GM23338 (cell line): ENCODE results near the gene ACTMAP. TPM values are rescaled to one million over a fixed set of nuclear protein-coding genes. Genes with fewer than 3 reads are reported as not detected.
"Not testable (repeated sequence)": the region's sequence is repeated elsewhere in the genome, so short reads cannot be mapped to it uniquely, and the experiment has no call there.

Experiments used
- ATAC-seq: fragments of 200-7000 bp; cut with Tn5 transposase; 3 replicates; pipeline ENCODE4 v1.9.1; 2020
- DNase-seq: peaks from one replicate; pipeline ENCODE4 v3.0.0-alpha.2; 2015; ENCODE audit warnings: low spot score
- H2AFZ ChIP-seq: fragments of 200-600 bp; sonication (generic); 2 replicates; pipeline ENCODE4 v1.8.0; 2016; ENCODE audit warnings: antibody characterized with exemption, mild to moderate bottlenecking, moderate library complexity
- H3F3A ChIP-seq: fragments of 200-600 bp; sonication (generic); replicated peaks from 2 replicates; pipeline ENCODE4 v1.8.0; 2017; ENCODE audit warnings: antibody characterized with exemption, mixed run types, low read depth
- H3K27ac ChIP-seq: fragments of 200-600 bp; sonication (generic); 2 replicates; pipeline ENCODE4 v1.6.1; 2016; ENCODE audit warnings: low read depth
- H3K27me3 ChIP-seq: fragments of 200-600 bp; sonication (generic); 2 replicates; pipeline ENCODE4 v1.8.0; 2016; ENCODE audit warnings: mild to moderate bottlenecking, mixed run types, moderate library complexity; ENCODE audit not compliant: insufficient read depth
- H3K36me3 ChIP-seq: fragments of 200-600 bp; sonication (generic); 2 replicates; pipeline ENCODE4 v1.8.0; 2016; ENCODE audit warnings: mild to moderate bottlenecking; ENCODE audit not compliant: insufficient read depth
- H3K4me1 ChIP-seq: fragments of 200-600 bp; sonication (generic); 2 replicates; pipeline ENCODE4 v1.8.0; 2016; ENCODE audit warnings: mild to moderate bottlenecking, moderate library complexity; ENCODE audit not compliant: insufficient read depth
- H3K4me2 ChIP-seq: fragments of 200-600 bp; sonication (generic); 2 replicates; pipeline ENCODE4 v1.7.1; 2017; ENCODE audit warnings: mixed run types
- H3K4me3 ChIP-seq: fragments of 200-600 bp; sonication (generic); 2 replicates; pipeline ENCODE4 v1.6.1; 2016; ENCODE audit warnings: mixed run types
- H3K79me2 ChIP-seq: fragments of 200-600 bp; sonication (generic); replicated peaks from 2 replicates; pipeline ENCODE4 v1.8.0; 2017; ENCODE audit warnings: mild to moderate bottlenecking; ENCODE audit not compliant: insufficient read depth
- H3K9me2 ChIP-seq: fragments of 200-600 bp; sonication (generic); 2 replicates; pipeline ENCODE4 v1.8.0; 2017; ENCODE audit not compliant: insufficient read depth
- H4K20me1 ChIP-seq: fragments of 200-600 bp; sonication (generic); replicated peaks from 2 replicates; pipeline ENCODE4 v1.8.0; 2017; ENCODE audit warnings: mild to moderate bottlenecking; ENCODE audit not compliant: insufficient read depth
- H3K27ac Mint-ChIP-seq: 2 replicates; pipeline ENCODE4 v1.8.0; 2020; ENCODE audit warnings: inconsistent platforms, mild to moderate bottlenecking, moderate library complexity, mixed read lengths
- H3K27me3 Mint-ChIP-seq: 3 replicates; pipeline ENCODE4 v1.8.0; 2022; ENCODE audit warnings: low read depth, mild to moderate bottlenecking, moderate library complexity, mixed read lengths, inconsistent platforms; ENCODE audit not compliant: insufficient read depth, poor library complexity
- H3K36me3 Mint-ChIP-seq: 3 replicates; pipeline ENCODE4 v1.8.0; 2021; ENCODE audit warnings: low read depth, mild to moderate bottlenecking, inconsistent platforms, moderate library complexity, mixed read lengths
- H3K4me1 Mint-ChIP-seq: 3 replicates; pipeline ENCODE4 v1.8.0; 2020; ENCODE audit warnings: mild to moderate bottlenecking, inconsistent platforms, mixed read lengths
- H3K4me3 Mint-ChIP-seq: 3 replicates; pipeline ENCODE4 v1.8.0; 2021; ENCODE audit warnings: moderate library complexity, mild to moderate bottlenecking, inconsistent platforms, mixed read lengths
- H3K9me3 Mint-ChIP-seq: 3 replicates; pipeline ENCODE4 v1.8.0; 2020; ENCODE audit warnings: moderate library complexity, mild to moderate bottlenecking, inconsistent platforms, mixed read lengths
- EZH2 ChIP-seq: fragments of 200-600 bp; sonication (generic); IDR thresholded peaks from one replicate; pipeline ENCODE4 v1.8.0; 2017; ENCODE audit warnings: antibody characterized with exemption, mild to moderate bottlenecking, low read depth; ENCODE audit not compliant: unreplicated experiment
- JUNB ChIP-seq: IDR thresholded peaks from one replicate; pipeline ENCODE4 v1.6.1; 2016; ENCODE audit warnings: antibody characterized with exemption; ENCODE audit not compliant: unreplicated experiment
- ZNF114 ChIP-seq: fragments of 250-450 bp; sonication (Bioruptor Pico); IDR thresholded peaks from 2 replicates; pipeline ENCODE4 v1.5.0; 2020; ENCODE audit warnings: mild to moderate bottlenecking, moderate library complexity
- ZNF331 ChIP-seq: fragments of 250-450 bp; sonication (Bioruptor Pico); IDR thresholded peaks from 2 replicates; pipeline ENCODE4 v1.5.0; 2020; ENCODE audit warnings: low read depth, mild to moderate bottlenecking, moderate library complexity
- polyA plus RNA-seq: library from polyadenylated mRNA; unstranded; fragments of >200 nt; fragmentation: Nextera tagmentation; extraction: Ambion mirVana; gene quantifications from 2 replicates; pipeline ENCODE4 v1.2.1, GENCODE V29; 2016
- total RNA-seq: library from RNA; depleted of rRNA; stranded (reverse); fragments of >200 nt; shearing (Covaris generic); gene quantifications from 2 replicates; pipeline ENCODE4 v1.2.3, GENCODE V29; 2014
- TF ChIP-seq, protein P1 (sequence below): fragments of 250-450 bp; sonication (Bioruptor Pico); IDR thresholded peaks from 2 replicates; pipeline ENCODE4 v1.5.0; 2020; ENCODE audit warnings: mild to moderate bottlenecking, moderate library complexity
- TF ChIP-seq, protein P2 (sequence below): IDR thresholded peaks from 2 replicates; pipeline ENCODE4 v1.6.1; 2016; ENCODE audit warnings: antibody characterized with exemption
- TF ChIP-seq, protein P3 (sequence below): IDR thresholded peaks from one replicate; pipeline ENCODE4 v1.6.1; 2018; ENCODE audit warnings: antibody characterized with exemption; ENCODE audit not compliant: unreplicated experiment
- TF ChIP-seq, protein P4 (sequence below), 2 experiments: fragments of 200-600 bp in 1 of 2; sonication (generic) in 1 of 2; conservative IDR thresholded peaks; 2 replicates each; pipeline versions ENCODE4 v1.5.1 to v1.6.1; 2016 to 2017; ENCODE audit warnings: antibody characterized with exemption in 2 of 2, low read depth in 2 of 2, mild to moderate bottlenecking in 2 of 2, moderate library complexity in 1 of 2

Gene ACTMAP
- total and polyA plus RNA-seq, 2 experiments from 2014 or later: 14.9 to 16.7 TPM

DNA sequence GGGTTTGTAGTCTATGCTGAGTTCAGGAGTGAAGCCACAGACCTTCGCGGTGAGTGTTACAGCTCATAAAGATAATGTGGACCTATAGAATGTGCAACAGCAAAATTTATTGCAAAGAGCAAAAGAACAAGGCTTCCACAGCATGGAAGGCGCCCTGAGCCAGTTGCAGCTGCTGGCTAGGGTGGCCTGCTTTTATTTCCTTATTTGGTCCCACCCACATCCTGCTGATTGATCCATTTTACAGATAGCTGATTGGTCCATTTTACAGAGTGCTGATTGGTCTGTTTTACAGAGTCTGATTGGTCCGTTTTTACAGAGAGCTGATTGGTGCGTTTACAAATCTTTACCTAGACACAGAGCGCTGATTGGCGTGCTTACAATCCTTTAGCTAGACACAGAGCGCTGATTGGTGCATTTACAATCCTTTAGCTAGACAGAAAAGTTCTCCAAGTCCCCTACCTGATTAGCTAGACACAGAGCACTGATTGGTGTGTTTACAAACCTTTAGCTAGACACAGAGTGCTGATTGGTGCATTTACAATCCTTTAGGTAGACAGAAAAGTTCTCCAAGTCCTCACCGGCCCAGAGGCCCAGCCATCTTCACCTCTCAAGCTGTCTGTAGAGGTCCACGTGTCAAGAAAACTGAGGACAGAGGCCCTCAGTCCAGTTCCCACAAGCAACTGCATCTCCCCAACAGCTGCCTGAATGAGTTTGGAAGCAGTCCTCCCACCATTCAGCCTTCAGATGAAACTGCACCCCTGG lies 21.0 kb upstream of the ACTMAP start:
- not testable (repeated sequence) for H3K36me3 ChIP-seq, H3K27me3 Mint-ChIP-seq, H3K9me3 Mint-ChIP-seq, H2AFZ ChIP-seq, H3K79me2 ChIP-seq, H4K20me1 ChIP-seq, H3K4me2 ChIP-seq, H3K4me1 Mint-ChIP-seq, H3F3A ChIP-seq, ATAC-seq, H3K4me1 ChIP-seq, H3K9me2 ChIP-seq, H3K4me3 ChIP-seq, H3K27me3 ChIP-seq, H3K27ac ChIP-seq, H3K27ac Mint-ChIP-seq, H3K4me3 Mint-ChIP-seq
- peaks cover 27% of the 10 kb centered on the region for H3K36me3 Mint-ChIP-seq
- DNase-seq: peak; percentile 49

DNA sequence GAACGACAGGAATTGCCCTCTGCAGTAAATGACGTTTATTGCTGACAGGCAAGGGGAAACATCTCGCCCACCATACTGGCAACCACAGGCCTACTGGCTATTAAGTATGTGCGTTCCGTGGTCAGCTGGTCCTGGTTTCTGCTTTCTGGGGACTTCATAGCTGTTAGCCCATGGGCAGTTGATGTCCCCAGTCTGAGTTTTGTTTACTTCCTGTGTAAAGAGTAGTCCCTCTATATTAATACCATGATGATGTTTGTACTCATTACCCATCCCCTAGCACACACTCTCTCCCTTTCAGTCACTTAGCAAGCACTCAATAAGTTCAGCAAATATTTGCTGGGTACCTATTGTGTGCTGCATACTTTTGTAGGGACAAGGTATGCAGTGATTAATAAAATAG lies 18.6 kb upstream of the ACTMAP start:
- no peaks in the 10 kb centered on the region for H3K27me3 ChIP-seq
- 0 out of 2 replicates have a peak overlapping the region, but pooled peaks have one; percentile 39 for H3K27ac ChIP-seq
- H3K36me3 ChIP-seq: peaks cover 20% of the 10 kb centered on the region
- no peaks in the 10 kb centered on the region for H3K79me2 ChIP-seq
- no peak overlapping the region for H3K4me3 Mint-ChIP-seq
- no peaks in the 10 kb centered on the region; the same call in 2 of the 3 replicates for H3K4me1 Mint-ChIP-seq
- peaks cover 7% of the 10 kb centered on the region; the same call in 2 of the 3 replicates for H3K9me3 Mint-ChIP-seq
- peaks cover 50% of the 10 kb centered on the region for H3K36me3 Mint-ChIP-seq
- no peaks in the 10 kb centered on the region for H3K4me1 ChIP-seq
- H4K20me1 ChIP-seq: peaks cover 9% of the 10 kb centered on the region
- no peak overlapping the region for H3K27ac Mint-ChIP-seq
- no peak overlapping the region for H2AFZ ChIP-seq
- no peak overlapping the region for H3K4me3 ChIP-seq
- H3K27me3 Mint-ChIP-seq: peaks cover 9% of the 10 kb centered on the region
- no peak for ATAC-seq
- no peak for DNase-seq
- no peak overlapping the region for H3K4me2 ChIP-seq
- H3K9me2 ChIP-seq: no peaks in the 10 kb centered on the region
- H3F3A ChIP-seq: peaks cover 27% of the 10 kb centered on the region
- TF ChIP-seq JUNB: no peak
- TF ChIP-seq ZNF331: no peak
- TF ChIP-seq, protein P1, sequence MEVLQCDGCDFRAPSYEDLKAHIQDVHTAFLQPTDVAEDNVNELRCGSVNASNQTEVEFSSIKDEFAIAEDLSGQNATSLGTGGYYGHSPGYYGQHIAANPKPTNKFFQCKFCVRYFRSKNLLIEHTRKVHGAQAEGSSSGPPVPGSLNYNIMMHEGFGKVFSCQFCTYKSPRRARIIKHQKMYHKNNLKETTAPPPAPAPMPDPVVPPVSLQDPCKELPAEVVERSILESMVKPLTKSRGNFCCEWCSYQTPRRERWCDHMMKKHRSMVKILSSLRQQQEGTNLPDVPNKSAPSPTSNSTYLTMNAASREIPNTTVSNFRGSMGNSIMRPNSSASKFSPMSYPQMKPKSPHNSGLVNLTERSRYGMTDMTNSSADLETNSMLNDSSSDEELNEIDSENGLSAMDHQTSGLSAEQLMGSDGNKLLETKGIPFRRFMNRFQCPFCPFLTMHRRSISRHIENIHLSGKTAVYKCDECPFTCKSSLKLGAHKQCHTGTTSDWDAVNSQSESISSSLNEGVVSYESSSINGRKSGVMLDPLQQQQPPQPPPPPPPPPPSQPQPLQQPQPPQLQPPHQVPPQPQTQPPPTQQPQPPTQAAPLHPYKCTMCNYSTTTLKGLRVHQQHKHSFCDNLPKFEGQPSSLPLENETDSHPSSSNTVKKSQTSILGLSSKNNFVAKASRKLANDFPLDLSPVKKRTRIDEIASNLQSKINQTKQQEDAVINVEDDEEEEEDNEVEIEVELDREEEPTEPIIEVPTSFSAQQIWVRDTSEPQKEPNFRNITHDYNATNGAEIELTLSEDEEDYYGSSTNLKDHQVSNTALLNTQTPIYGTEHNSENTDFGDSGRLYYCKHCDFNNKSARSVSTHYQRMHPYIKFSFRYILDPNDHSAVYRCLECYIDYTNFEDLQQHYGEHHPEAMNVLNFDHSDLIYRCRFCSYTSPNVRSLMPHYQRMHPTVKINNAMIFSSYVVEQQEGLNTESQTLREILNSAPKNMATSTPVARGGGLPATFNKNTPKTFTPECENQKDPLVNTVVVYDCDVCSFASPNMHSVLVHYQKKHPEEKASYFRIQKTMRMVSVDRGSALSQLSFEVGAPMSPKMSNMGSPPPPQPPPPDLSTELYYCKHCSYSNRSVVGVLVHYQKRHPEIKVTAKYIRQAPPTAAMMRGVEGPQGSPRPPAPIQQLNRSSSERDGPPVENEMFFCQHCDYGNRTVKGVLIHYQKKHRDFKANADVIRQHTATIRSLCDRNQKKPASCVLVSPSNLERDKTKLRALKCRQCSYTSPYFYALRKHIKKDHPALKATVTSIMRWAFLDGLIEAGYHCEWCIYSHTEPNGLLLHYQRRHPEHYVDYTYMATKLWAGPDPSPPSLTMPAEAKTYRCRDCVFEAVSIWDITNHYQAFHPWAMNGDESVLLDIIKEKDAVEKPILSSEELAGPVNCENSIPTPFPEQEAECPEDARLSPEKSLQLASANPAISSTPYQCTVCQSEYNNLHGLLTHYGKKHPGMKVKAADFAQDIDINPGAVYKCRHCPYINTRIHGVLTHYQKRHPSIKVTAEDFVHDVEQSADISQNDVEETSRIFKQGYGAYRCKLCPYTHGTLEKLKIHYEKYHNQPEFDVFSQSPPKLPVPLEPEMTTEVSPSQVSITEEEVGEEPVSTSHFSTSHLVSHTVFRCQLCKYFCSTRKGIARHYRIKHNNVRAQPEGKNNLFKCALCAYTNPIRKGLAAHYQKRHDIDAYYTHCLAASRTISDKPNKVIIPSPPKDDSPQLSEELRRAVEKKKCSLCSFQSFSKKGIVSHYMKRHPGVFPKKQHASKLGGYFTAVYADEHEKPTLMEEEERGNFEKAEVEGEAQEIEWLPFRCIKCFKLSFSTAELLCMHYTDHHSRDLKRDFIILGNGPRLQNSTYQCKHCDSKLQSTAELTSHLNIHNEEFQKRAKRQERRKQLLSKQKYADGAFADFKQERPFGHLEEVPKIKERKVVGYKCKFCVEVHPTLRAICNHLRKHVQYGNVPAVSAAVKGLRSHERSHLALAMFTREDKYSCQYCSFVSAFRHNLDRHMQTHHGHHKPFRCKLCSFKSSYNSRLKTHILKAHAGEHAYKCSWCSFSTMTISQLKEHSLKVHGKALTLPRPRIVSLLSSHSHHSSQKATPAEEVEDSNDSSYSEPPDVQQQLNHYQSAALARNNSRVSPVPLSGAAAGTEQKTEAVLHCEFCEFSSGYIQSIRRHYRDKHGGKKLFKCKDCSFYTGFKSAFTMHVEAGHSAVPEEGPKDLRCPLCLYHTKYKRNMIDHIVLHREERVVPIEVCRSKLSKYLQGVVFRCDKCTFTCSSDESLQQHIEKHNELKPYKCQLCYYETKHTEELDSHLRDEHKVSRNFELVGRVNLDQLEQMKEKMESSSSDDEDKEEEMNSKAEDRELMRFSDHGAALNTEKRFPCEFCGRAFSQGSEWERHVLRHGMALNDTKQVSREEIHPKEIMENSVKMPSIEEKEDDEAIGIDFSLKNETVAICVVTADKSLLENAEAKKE (CRISPR knock-in tag): no peak
- TF ChIP-seq, protein P2, sequence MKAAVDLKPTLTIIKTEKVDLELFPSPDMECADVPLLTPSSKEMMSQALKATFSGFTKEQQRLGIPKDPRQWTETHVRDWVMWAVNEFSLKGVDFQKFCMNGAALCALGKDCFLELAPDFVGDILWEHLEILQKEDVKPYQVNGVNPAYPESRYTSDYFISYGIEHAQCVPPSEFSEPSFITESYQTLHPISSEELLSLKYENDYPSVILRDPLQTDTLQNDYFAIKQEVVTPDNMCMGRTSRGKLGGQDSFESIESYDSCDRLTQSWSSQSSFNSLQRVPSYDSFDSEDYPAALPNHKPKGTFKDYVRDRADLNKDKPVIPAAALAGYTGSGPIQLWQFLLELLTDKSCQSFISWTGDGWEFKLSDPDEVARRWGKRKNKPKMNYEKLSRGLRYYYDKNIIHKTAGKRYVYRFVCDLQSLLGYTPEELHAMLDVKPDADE: no peak
- TF ChIP-seq, protein P3, sequence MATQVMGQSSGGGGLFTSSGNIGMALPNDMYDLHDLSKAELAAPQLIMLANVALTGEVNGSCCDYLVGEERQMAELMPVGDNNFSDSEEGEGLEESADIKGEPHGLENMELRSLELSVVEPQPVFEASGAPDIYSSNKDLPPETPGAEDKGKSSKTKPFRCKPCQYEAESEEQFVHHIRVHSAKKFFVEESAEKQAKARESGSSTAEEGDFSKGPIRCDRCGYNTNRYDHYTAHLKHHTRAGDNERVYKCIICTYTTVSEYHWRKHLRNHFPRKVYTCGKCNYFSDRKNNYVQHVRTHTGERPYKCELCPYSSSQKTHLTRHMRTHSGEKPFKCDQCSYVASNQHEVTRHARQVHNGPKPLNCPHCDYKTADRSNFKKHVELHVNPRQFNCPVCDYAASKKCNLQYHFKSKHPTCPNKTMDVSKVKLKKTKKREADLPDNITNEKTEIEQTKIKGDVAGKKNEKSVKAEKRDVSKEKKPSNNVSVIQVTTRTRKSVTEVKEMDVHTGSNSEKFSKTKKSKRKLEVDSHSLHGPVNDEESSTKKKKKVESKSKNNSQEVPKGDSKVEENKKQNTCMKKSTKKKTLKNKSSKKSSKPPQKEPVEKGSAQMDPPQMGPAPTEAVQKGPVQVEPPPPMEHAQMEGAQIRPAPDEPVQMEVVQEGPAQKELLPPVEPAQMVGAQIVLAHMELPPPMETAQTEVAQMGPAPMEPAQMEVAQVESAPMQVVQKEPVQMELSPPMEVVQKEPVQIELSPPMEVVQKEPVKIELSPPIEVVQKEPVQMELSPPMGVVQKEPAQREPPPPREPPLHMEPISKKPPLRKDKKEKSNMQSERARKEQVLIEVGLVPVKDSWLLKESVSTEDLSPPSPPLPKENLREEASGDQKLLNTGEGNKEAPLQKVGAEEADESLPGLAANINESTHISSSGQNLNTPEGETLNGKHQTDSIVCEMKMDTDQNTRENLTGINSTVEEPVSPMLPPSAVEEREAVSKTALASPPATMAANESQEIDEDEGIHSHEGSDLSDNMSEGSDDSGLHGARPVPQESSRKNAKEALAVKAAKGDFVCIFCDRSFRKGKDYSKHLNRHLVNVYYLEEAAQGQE: no peak
- TF ChIP-seq ZNF114 (CRISPR knock-in tag): no peak
- TF ChIP-seq, protein P4, sequence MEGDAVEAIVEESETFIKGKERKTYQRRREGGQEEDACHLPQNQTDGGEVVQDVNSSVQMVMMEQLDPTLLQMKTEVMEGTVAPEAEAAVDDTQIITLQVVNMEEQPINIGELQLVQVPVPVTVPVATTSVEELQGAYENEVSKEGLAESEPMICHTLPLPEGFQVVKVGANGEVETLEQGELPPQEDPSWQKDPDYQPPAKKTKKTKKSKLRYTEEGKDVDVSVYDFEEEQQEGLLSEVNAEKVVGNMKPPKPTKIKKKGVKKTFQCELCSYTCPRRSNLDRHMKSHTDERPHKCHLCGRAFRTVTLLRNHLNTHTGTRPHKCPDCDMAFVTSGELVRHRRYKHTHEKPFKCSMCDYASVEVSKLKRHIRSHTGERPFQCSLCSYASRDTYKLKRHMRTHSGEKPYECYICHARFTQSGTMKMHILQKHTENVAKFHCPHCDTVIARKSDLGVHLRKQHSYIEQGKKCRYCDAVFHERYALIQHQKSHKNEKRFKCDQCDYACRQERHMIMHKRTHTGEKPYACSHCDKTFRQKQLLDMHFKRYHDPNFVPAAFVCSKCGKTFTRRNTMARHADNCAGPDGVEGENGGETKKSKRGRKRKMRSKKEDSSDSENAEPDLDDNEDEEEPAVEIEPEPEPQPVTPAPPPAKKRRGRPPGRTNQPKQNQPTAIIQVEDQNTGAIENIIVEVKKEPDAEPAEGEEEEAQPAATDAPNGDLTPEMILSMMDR (conservative IDR thresholded peaks at IDR 0.05; ENCODE audit: low read depth in 2 of 2): no peak
- TF ChIP-seq EZH2: no peak
